Measurements from ENCODE around the gene ABI1.

ABI1 gene

GRCh38 chr10:26854524-26854923 is 6.2 kb downstream of the ABI1 start:
- no peak for DNase-seq (ENCODE audit: low read depth)

DNA sequence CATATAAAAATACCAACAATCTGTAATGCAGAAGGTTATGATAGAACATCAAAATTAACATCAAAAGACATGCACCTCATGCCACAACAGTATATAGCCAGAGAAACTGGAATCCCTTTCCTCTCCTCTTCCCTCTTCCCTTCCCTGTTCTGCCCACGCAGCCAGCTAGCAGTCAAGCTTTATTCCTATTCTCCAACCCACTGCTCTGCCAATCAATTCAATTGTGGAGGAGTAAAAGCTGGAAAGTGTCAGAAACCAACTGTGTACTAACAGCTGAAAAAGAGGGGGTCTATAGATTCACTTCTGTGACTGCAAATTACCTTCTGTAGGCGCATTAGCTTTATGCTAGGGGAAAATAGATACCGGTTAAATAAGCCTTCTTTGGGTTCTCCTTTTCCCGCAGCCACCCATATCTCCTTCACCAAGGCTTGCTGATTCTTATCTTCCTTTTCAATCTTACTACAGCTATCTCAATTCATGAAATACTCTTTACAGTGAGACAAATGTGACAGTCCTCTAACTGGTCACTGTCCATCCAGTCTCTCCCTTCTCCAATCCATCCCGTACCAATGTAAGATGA is 16.3 kb downstream of the ABI1 start:
- DNase-seq (ENCODE audit: low read depth) = no peak

DNA sequence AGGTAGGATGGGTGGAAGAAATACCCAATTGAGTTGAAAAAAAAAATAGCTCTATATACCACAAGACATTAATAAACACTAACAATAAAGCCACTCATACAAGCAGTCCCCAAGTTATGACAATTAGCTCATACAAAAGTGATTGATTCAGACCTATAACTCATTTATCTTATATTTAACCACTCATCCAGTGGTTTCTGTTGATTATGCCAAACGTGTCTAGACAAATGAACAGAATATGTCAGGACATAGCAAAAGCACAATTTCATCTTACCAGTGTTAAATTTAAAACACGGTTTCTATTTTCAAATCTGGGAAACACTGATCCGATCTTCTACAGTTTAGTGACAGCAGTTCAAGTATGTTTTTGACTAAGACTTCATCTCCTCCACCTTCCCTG is 17.0 kb downstream of the ABI1 start:
- DNase-seq (ENCODE audit: low read depth) = no peak

- DNase-seq (ENCODE audit: low read depth) = no peak
These were observed 18.9 kb downstream of the ABI1 start for GRCh38 chr10:26841733-26842317.

GRCh38 chr10:26840938-26841732 is 19.6 kb downstream of the ABI1 start:
- no peak for DNase-seq (ENCODE audit: low read depth)

GRCh38 chr10:26839966-26840627 is 20.7 kb downstream of the ABI1 start:
- no peak for DNase-seq (ENCODE audit: low read depth)

DNA sequence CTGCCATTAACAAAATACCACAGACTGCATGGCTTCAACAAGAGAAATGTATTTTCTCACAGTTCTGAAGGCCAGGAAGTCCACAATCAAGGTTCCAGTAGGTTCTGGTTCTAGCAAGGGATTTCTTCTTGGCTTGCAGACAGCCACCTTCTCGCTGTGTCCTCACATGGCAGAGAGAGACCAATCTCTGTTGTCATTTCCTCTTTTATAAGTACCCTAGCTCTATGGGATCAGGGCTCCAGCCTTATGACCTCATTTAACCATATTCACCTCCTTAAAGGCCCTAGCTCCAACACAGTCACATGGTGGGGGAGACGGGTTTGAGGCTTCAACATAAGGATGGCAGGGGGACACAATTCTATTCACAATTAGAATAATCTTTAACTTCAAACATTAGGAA is 23.6 kb downstream of the ABI1 start:
- no peak for DNase-seq (ENCODE audit: low read depth)

DNA sequence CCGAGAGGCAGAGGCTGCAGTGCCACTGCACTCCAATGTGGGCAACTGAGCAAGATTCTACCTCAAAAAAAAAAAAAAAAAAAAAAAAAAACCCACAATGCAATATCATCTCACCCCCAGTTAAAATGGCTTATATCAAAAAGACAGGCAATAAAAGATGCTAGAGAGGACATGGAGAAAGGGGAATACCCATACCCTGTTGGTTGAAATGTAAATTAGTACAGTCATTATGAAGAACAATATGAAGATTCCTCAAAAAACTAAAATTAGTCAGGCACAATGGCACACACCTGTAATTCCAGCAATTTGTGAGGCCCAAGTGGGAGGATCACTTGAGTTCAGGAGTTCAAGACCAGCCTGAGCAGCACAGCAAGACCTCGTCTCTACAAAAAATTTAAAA is 25.7 kb downstream of the ABI1 start:
- no peak for DNase-seq (ENCODE audit: low read depth)

DNA sequence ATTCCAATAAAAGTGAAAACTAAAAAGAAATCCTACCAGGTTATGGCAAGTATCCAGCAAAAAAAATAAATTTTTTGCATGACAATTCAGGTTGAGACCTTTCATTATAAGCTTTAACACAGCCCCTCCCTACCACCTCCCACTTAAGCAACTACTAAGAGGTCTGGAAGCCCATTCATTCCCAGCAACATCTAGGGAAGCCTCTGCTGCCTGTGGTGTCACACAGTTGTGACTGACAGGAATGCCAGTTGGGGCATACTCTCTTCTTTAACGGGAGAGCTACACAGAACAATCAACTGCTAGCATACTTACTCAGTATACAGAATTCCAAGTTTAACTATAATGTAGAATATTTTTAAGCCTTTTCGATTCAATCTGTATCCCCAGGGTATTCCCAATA is 27.8 kb downstream of the ABI1 start:
- DNase-seq (ENCODE audit: low read depth) = no peak

DNA sequence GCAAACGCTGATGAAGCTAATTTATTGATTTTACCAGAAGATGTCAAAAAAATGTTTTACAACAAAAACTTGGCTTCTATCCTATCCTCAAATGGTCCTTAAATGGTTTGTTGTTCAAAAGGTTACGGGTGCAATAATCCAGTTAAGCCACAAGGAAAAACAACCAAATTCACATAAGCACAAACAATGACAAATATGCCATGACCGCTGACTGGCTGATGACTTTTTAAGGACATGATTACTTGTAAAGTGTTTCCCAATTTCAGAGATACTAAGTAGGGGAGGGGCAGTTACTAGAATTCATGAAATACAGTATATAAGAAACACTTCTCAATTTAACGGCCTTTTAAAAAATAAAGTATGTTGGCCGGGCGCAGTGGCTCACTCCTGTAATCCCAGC is 28.8 kb downstream of the ABI1 start:
- DNase-seq (ENCODE audit: low read depth) = no peak

GRCh38 chr10:26829810-26830515 is 30.8 kb downstream of the ABI1 start:
- DNase-seq (ENCODE audit: low read depth) = no peak

GRCh38 chr10:26824015-26824690 is 36.6 kb downstream of the ABI1 start:
- DNase-seq (ENCODE audit: low read depth) = no peak

DNA sequence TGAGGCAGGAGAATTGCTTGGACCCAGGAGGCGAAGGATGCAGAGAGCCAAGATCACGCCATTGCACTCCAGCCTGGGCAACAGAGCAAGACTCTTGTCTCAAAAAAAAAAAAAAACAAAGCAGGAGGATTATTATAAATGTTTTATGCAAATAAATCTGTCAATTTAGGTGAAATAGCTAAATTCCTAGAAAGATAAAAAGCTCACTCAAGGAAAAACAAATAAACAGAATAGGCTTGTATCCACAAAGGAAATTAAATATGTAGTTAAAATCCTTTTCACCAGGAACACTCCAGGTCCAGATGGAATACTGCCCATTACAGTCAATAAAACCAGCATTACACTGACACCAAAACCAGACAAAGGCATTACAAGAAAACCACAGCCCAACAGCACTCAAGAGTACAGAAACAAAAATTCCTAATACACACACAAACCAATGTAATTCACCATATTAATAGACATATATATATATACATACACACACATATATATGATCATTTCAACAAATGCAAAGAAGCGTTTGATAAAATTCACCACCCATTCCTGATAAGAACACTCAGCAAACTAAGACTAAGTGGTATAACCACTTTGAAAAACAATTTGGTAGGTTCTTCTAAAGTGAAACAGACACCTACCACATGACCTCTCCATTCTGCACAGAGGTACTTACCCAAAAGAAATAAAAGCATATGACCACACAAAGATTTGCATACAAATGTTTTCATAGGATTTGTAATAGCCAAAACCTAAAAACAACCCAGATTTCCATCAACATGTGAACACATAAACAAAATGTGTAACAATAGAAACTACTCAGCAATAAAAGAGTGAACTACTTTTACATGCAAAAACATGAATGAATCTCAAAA is 38.8 kb downstream of the ABI1 start:
- no peak for DNase-seq (ENCODE audit: low read depth)

GRCh38 chr10:26815500-26815899 is 45.3 kb downstream of the ABI1 start:
- DNase-seq (ENCODE audit: low read depth) = no peak

GRCh38 chr10:26810435-26811026 is 50.2 kb downstream of the ABI1 start:
- DNase-seq (ENCODE audit: low read depth) = no peak

DNA sequence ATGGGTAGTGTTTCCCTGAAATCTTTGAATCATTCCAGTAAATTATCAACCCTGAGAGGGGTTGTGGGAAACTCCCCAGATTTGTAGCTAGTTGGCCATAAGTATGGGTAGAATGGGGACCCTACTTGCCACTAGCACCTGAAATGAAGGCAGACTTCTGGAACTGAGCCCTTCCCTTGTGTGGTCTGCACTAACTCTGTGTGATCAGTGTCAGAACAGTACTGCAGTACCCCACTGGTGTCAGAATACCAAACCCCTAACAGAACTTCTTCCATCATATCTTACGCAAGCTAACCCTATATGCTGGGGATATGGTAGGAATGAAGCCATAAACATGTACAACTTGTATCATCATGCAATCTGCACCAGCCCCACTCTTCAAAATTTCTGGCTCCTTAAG is 50.8 kb downstream of the ABI1 start:
- DNase-seq (ENCODE audit: low read depth) = no peak

- DNase-seq (ENCODE audit: low read depth) = no peak
These were observed 53.2 kb downstream of the ABI1 start for GRCh38 chr10:26807532-26807931.

GRCh38 chr10:26806557-26806956 is 54.2 kb downstream of the ABI1 start:
- DNase-seq (ENCODE audit: low read depth) = no peak

DNA sequence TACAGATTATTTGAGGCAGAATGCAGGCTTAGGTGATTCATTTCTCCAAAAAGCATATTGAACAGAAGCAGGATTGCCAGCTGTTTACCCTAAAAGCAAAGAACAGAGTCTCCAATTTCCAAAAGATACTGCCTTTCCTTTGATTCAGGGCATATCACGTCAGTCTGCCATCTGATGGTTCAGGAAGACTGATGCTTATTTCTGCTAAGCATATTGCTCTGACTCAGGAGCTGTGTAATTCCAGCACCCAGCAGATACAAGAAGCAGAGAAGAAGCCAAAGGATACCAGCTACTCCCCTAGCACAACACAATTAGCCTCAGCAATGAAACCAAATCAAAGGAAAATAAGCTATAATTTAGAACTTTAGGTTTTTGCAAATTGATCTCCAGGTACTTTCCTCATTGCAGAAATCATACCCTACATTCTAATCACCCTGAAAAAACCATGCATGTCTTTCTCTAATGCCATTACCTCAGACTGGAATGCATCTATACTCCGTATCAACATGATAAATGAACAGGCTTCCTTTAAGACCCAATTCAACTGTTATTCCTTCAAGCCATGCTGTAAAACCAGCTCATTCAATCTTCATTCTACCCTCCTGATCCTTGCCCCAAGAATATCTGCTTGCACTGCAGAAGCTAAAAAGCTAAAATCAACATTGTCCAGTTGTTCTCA is 55.1 kb downstream of the ABI1 start:
- DNase-seq (ENCODE audit: low read depth) = no peak

Measured in stimulated activated CD8-positive, alpha-beta memory T cell treated with anti-CD3 and anti-CD28 coated beads, Interleukin-15, amount 100 ng/mL, for 1 hour (primary cell).